ENCODE results near the gene MMP7. TPM values are rescaled to one million over a fixed set of nuclear protein-coding genes. Genes with fewer than 3 reads are reported as not detected.
A peak's percentile ranks its signal among the peaks of the same experiment; 100 is the strongest.

Gene MMP7
- total and polyA plus RNA-seq, 4 donors: 0.99 to 1.8 (median 1.4) TPM; not detected in 1

DNA sequence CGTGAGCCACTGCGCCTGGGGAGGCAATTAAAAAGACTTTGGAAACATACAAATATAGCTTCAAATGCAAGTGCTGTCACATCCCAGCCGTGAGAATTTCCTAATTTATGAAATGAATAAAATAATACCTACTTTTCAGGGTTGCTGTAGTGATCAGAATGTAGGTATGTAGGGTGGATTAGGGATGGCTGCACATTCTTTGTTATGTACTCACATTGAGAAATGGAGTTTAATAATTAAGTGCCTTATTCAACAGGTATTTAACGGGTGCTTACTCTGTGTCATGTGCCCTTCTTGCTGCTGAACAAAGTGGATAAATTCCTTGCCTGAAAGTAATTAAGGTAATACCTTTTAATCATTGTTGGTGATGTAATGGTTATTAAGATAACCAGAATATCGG lies 37.0 kb downstream of the MMP7 start:
- no peak overlapping the region for H3K4me3 ChIP-seq (ENCODE audit: low read depth in 1 of 3, low read length in 3 of 3)
- no peaks in the 10 kb centered on the region for H3K9me3 ChIP-seq (ENCODE audit: control insufficient read depth in 4 of 4, low read length in 3 of 4)
- DNase-seq (ENCODE audit: low spot score): no peak
- H3K4me1 ChIP-seq (ENCODE audit: control insufficient read depth in 4 of 4, insufficient read depth in 4 of 4, low read length in 3 of 4): peaks cover 0 to 19% (median 12%) of the 10 kb centered on the region in 4 donors
- no peaks in the 10 kb centered on the region for H3K36me3 ChIP-seq (ENCODE audit: control insufficient read depth in 4 of 4, insufficient read depth in 3 of 4, low read depth in 1 of 4, low read length in 3 of 4)
- WGBS: 74% methylated on average over 5 of the region's 5 CpGs
- H3K27ac ChIP-seq (ENCODE audit: low read depth in 1 of 2, low read length in 2 of 2): peak overlapping the region in 1 of 2 donors; percentile 28
- H3K27me3 ChIP-seq (ENCODE audit: control insufficient read depth in 4 of 4, insufficient read depth in 4 of 4, low read length in 3 of 4): no peaks in the 10 kb centered on the region
- TF ChIP-seq FOXA2 (IDR thresholded peaks at IDR 0.05) (no peak), RAD21 (IDR thresholded peaks at IDR 0.05) (no peak), FOXA1 (IDR thresholded peaks at IDR 0.05) (no peak), ATF3 (IDR thresholded peaks at IDR 0.05) (no peak), EGR1 (IDR thresholded peaks at IDR 0.05; ENCODE audit: low read depth in 2 of 2) (no peak), SP1 (IDR thresholded peaks at IDR 0.05) (no peak), HNF4A (conservative IDR thresholded peaks at IDR 0.05) (no peak), RXRA (IDR thresholded peaks at IDR 0.05) (no peak)
- H3K9ac ChIP-seq (ENCODE audit: low read depth in 1 of 2, low read length in 2 of 2): no peak overlapping the region

DNA sequence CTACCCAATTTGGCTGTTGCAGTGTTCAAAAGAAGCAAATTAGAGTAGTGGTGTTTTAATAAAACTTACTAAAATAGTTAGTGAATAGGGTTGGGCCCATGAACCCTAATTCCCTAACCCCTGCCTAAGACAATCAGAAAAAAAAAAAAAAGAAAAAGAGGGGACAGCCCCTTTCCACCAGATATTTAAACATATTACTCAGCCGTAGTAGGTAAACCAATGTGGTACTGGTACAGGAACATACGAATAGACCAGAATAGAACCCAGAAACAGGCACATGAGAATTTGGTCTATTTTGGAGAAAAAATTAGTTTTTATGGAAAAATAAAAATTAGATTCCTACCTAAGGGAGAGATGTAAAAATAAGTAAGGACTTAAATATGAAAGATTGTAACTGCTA lies 38.6 kb downstream of the MMP7 start:
- Histone ChIP-seq H3K9ac (ENCODE audit: low read depth in 1 of 2, low read length in 2 of 2) (no peak overlapping the region), H3K36me3 (ENCODE audit: control insufficient read depth in 4 of 4, insufficient read depth in 3 of 4, low read depth in 1 of 4, low read length in 3 of 4) (no peaks in the 10 kb centered on the region), H3K4me1 (ENCODE audit: control insufficient read depth in 4 of 4, insufficient read depth in 4 of 4, low read length in 3 of 4) (peaks cover 0 to 19% (median 12%) of the 10 kb centered on the region in 4 donors), H3K4me3 (ENCODE audit: low read depth in 1 of 3, low read length in 3 of 3) (no peak overlapping the region), H3K9me3 (ENCODE audit: control insufficient read depth in 4 of 4, low read length in 3 of 4) (no peaks in the 10 kb centered on the region), H3K27me3 (ENCODE audit: control insufficient read depth in 4 of 4, insufficient read depth in 4 of 4, low read length in 3 of 4) (no peaks in the 10 kb centered on the region), H3K27ac (ENCODE audit: low read depth in 1 of 2, low read length in 2 of 2) (no peak overlapping the region)
- TF ChIP-seq, protein P1, sequence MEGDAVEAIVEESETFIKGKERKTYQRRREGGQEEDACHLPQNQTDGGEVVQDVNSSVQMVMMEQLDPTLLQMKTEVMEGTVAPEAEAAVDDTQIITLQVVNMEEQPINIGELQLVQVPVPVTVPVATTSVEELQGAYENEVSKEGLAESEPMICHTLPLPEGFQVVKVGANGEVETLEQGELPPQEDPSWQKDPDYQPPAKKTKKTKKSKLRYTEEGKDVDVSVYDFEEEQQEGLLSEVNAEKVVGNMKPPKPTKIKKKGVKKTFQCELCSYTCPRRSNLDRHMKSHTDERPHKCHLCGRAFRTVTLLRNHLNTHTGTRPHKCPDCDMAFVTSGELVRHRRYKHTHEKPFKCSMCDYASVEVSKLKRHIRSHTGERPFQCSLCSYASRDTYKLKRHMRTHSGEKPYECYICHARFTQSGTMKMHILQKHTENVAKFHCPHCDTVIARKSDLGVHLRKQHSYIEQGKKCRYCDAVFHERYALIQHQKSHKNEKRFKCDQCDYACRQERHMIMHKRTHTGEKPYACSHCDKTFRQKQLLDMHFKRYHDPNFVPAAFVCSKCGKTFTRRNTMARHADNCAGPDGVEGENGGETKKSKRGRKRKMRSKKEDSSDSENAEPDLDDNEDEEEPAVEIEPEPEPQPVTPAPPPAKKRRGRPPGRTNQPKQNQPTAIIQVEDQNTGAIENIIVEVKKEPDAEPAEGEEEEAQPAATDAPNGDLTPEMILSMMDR (IDR thresholded peaks at IDR 0.05; ENCODE audit: low read depth, low read length, missing input control): no peak
- TF ChIP-seq HNF4G (IDR thresholded peaks at IDR 0.05) (no peak), JUND (IDR thresholded peaks at IDR 0.05) (no peak), YY1 (IDR thresholded peaks at IDR 0.05) (no peak), MAX (IDR thresholded peaks at IDR 0.05) (no peak), FOXA2 (IDR thresholded peaks at IDR 0.05) (no peak), NR2F2 (IDR thresholded peaks at IDR 0.05) (no peak), TAF1 (conservative IDR thresholded peaks at IDR 0.05) (no peak), GABPA (IDR thresholded peaks at IDR 0.05 in 1 of 2, conservative IDR thresholded peaks at IDR 0.05 in 1 of 2) (no peak), RAD21 (IDR thresholded peaks at IDR 0.05) (no peak), SP1 (IDR thresholded peaks at IDR 0.05) (no peak), ATF3 (IDR thresholded peaks at IDR 0.05) (no peak), RXRA (IDR thresholded peaks at IDR 0.05) (no peak), HNF4A (conservative IDR thresholded peaks at IDR 0.05) (no peak), EGR1 (IDR thresholded peaks at IDR 0.05; ENCODE audit: low read depth in 2 of 2) (no peak), FOXA1 (IDR thresholded peaks at IDR 0.05) (no peak), REST (IDR thresholded peaks at IDR 0.05) (no peak), ZBTB33 (IDR thresholded peaks at IDR 0.05) (no peak)
- WGBS: 93% methylated on average over 2 of the region's 2 CpGs
- DNase-seq (ENCODE audit: low spot score): no peak
